ENCODE measurements around the gene TBX10.

- TF ChIP-seq CTCF (IDR thresholded peaks at IDR 0.05 in 2 of 3, conservative IDR thresholded peaks at IDR 0.05 in 1 of 3; ENCODE audit: borderline replicate concordance in 1 of 3, insufficient read depth in 1 of 3, low read depth in 2 of 3, low read length in 2 of 3) (no peak), RAD21 (IDR thresholded peaks at IDR 0.05; ENCODE audit: low read depth) (no peak), POLR2A (IDR thresholded peaks at IDR 0.05; ENCODE audit: borderline replicate concordance, extremely low read depth, insufficient read depth, insufficient read length) (no peak), EZH2phosphoT487 (IDR thresholded peaks at IDR 0.05; ENCODE audit: borderline replicate concordance) (no peak), MAX (IDR thresholded peaks at IDR 0.05) (no peak), POLR2AphosphoS5 (IDR thresholded peaks at IDR 0.05; ENCODE audit: low read depth, low read length) (no peak), YY1 (IDR thresholded peaks at IDR 0.05; ENCODE audit: extremely low read depth, insufficient replicate concordance, low read depth, low read length) (no peak), REST (IDR thresholded peaks at IDR 0.05; ENCODE audit: low read depth) (no peak), SP1 (IDR thresholded peaks at IDR 0.05; ENCODE audit: low read depth) (no peak), EZH2 (IDR thresholded peaks at IDR 0.05) (no peak), CEBPB (IDR thresholded peaks at IDR 0.05; ENCODE audit: low read depth) (no peak), ELF1 (IDR thresholded peaks at IDR 0.05; ENCODE audit: borderline replicate concordance, low read depth) (no peak)
Measured at GRCh38 chr11:67663532-67664212, 24.1 kb upstream of the TBX10 start.

All from HCT116 (cell line).